GM19452 (cell line): ENCODE measurements around the gene ARL1.
"Not testable (repeated sequence)": the region's sequence is repeated elsewhere in the genome, so short reads cannot be mapped to it uniquely, and the experiment has no call there.

Source experiments
- ATAC-seq: cut with Tn5 transposase; IDR thresholded peaks from one replicate; pipeline ENCODE4 v1.9.1; 2021; ENCODE audit not compliant: unreplicated experiment

The ARL1 gene

GRCh38 chr12:101407436-101408345, at the start of gene ARL1:
ARL1 (minus strand) TSS chr12:101407772; CDS start chr12:101407645, 127 bp downstream.
- peak; percentile 80 for ATAC-seq

DNA sequence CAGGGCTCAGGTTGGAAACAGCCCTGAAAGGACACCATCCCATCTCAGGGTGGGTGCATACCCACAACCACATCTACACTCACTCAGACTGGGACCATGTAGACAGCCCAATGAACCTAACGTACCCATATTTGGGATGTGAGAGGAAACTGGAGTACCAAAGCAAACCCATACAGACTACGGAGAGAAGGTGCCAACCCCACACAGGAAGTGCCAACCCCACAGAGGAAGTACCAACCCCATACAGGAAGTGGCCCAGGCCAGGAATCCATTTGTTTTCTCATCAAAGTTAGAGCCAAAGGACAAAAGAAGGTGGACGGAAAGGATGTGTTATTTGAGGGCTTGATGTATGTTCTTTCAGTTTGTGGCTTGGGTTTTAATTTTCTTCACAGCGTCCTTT, 48.1 kb upstream of the ARL1 start:
- ATAC-seq = no peak

DNA sequence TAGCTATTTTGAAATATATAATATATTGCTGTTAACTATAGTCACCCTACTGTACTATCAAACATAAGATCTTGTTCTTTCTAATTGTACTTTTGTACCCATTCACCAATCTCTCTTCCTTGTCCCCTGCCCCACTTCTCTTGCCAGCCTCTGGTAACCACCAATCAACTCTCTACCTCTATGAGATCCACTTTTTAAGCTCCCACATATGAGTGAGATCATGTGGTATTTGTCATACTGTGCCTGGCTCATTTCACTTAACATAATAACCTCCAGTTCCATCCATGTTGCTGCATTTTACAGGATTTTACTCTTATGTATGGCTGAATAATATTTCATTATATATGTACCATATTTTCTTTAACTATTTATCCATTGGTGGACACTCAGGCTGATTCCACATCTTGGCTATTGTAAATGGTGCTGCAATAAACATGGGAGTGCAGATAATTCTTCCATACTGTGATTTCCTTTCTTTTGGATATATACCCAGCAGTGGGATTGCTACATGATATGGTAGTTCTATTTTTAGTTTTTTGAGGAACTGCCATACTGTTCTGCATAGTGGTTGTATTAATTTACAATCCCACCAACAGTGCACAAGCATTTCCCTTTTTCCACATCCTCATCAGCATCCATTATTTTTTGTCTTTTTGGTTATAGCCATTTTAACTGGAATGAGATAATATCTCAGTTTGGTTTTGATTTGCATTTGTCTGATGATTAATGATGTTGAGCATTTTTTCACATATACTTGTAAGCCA, 34.1 kb upstream of the ARL1 start:
- ATAC-seq = no peak

GRCh38 chr12:101439236-101439635, 31.7 kb upstream of the ARL1 start:
- no peak for ATAC-seq

DNA sequence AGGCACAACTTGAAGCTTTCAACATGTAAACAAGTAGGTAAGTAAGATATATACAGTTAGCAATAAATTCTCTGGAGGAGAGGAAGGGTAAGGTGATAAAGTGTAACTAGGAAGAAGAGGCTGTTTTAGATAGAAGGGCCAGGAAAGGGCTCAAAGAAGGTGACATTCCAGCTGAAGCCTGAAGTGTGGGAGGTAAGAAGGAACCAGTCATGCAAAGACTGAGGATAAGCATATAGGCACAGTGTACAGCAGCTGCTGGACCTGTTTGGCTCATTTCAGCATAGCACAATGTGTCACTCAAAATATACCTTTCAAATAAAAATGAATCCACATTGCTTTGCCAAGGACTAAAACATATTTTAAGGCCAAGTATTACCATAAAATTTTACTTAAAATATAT, 28.6 kb upstream of the ARL1 start:
- ATAC-seq = no peak

DNA sequence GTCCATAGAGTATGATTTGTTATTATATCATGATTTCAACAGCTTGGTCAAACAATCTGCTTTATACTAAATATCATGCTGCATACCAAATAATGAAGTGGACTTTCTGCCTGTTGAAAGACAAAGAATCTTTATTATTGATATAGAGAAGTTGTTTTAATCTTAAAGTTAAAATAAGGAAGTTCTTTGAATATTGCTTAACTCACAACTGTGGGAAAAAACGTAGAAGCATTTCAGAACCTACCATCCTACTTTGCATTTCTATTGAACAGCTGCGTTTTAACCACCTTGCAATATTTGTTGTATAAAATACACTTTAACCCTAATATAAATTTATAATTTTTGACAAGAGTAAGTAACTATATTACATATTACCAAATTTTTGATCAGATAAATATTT, 22.9 kb upstream of the ARL1 start:
- ATAC-seq = no peak

GRCh38 chr12:101424620-101425019, 17.0 kb upstream of the ARL1 start:
- ATAC-seq = no peak

DNA sequence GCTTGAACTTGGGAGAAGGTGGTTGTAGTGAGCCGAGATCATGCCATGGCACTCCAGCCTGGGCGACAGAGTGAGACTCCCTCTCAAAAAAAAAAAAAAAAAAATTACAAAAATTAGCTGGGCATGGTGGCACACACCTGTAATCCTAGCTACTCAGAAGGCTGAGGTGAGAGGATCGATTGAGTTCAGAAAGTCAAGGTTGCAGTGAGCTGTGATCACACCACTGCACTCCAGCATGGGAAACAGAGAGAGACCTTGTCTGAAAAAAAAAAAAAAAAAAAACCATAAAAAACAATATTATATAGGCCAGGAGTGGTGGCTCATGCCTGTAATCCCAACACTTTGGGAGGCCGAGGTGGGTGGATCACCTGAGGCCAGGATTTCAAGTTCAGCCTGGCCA, 14.5 kb upstream of the ARL1 start:
- ATAC-seq = not testable (repeated sequence)

- ATAC-seq = no peak
These were observed 7.7 kb upstream of the ARL1 start for GRCh38 chr12:101415228-101415627.

- peak; percentile 66 for ATAC-seq
These were observed 7.1 kb upstream of the ARL1 start for GRCh38 chr12:101414533-101415119.

DNA sequence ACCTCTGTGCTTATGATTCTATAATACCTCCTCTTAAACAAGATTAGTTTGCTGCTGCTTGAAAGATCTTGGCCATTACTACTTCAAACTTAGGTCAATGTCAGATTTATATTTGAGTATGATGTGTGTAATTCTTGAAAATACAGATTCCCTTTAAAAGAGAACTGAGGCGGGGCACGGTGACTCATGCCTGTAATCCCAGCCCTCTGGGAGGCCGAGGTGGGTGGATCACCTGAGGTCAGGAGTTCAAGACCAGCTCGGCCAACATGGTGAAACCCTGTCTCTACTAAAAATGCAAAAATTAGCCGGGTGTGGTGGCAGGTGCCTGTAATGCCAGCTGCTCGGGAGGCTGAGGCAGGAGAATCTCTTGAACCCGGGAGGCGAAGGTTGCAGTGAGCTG, 2.6 kb upstream of the ARL1 start:
- not testable (repeated sequence) for ATAC-seq

DNA sequence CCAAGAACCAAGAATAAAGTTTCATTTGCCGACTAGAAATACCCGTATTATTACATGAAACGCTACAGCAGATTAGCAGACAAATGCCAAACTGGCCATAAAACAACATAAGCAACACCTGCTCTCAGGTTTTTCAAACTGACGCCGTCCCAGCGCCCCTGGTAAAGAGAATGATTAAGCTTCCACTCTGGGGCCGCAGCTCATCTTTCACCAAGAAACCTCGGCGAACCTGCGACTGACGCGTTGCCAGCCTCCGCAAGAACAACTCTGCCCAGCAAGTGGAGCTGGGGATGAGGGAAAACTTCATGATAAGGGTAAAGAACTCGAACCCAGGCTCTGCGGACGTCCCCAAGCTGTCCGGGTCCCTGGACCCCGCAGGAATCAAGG, 530 bp downstream of the ARL1 start:
- ATAC-seq = peak; percentile 15

DNA sequence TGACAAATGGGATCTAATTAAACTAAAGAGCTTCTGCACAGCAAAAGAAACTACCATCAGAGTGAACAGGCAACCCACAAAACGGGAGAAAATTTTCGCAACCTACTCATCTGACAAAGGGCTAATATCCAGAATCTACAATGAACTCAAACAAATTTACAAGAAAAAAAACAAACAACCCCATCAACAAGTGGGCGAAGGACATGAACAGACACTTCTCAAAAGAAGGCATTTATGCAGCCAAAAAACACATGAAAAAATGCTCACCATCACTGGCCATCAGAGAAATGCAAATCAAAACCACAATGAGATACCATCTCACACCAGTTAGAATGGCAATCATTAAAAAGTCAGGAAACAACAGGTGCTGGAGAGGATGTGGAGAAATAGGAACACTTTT, 16.4 kb downstream of the ARL1 start:
- not testable (repeated sequence) for ATAC-seq

- ATAC-seq = no peak
These were observed 28.4 kb downstream of the ARL1 start for GRCh38 chr12:101379149-101379548.

DNA sequence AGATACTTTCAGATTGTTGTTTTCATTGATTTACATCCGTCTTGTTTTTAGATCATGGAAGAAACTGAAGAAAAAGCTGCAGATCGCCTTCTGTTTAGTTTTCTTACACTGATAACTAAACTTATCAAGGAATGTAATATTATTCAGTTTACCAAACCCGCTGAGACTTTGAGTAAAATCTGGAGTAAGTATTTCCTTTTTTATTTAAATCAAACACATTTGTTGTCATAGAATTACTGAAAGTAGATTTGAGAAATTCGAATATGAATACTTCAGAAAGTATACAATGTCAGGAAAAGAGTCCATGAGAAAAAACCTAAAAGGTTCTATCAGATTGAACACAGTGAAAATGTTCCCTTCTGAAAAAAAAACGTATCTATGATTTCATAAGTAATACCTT, 32.0 kb downstream of the ARL1 start:
- ATAC-seq = no peak

GRCh38 chr12:101372431-101372830, 35.1 kb downstream of the ARL1 start:
- no peak for ATAC-seq

DNA sequence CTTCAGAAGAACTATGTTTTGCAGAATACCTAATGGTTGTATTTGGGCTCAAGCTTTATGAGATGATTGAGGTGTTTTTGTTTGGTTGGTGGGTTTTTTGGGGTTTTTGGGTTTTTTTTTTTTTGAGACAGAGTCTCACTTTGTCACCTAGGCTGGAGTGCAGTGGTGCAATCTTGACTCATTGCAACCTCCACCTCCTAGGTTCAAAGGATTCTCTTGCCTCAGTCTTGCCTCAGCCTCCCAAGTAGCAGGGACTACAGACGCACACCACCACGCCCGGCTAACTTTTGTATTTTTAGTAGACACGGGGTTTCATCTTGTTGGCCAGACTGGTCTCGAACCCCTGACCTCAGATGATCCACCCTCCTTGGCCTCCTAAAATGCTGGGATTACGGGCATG, 39.6 kb downstream of the ARL1 start:
- ATAC-seq = no peak

DNA sequence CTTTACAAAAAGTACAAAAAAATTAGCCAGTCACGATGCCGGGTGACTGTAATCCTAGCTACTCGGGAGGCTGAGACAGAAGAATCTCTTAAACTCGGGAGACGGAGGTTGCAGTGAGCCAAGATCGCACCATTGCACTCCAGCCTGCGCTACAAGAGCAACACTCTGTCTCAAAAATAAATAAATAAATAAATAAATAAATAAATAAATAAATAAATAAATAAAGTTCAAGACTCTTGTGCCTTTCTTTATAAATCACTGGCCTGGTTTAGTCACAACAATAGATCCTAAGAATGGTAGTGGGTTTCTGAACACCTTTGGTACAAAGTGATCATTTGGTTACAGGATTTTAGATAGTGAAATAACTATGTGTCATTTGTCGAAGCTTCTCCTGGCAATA, 46.1 kb downstream of the ARL1 start:
- no peak for ATAC-seq

- ATAC-seq = no peak
These were observed 50.8 kb downstream of the ARL1 start for GRCh38 chr12:101356794-101357193.

DNA sequence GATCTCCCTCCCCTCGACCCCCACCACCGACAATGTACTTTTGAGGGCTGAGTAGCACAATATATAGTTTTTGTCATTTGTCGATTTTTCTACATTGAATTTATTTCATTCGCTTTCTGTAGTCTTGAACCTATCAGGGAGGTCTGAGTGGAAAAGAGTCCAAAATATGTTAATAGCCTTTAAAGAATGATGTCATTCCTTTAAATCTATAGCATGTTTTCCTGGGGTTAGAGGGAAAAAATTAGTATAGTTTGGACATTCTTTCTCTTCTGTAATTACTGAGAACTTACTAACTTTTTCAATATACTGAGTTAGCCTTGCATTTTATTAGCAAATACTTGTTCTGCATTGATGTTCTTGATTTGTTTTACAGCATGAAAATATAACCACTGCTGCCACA, 55.9 kb downstream of the ARL1 start:
- no peak for ATAC-seq

DNA sequence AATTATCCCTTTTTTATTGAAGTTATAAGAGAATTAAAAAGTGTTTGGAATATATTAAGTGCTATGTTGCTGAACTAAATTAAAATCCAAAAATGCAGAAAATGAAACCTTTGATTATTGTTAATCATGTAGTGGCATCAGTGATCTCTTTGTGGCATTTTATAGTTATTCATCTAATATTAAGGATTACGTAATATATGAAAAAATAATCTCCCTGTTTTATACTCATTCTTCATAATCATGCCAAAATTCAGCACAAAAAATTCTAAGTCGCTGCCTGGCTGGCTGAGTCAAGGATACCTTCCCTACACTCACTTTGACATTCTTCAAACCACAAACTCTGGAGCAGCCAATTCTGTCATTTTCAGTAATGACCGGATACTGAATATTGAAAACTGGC, 63.7 kb downstream of the ARL1 start:
- ATAC-seq = no peak
